HG03354 (cell line): ENCODE data around the gene INPP5A.

Experiments used
- ATAC-seq: cut with Tn5 transposase; IDR thresholded peaks from one replicate; pipeline ENCODE4 v1.9.1; 2021; ENCODE audit warnings: mild to moderate bottlenecking; ENCODE audit not compliant: unreplicated experiment, poor library complexity, severe bottlenecking

Gene INPP5A

GRCh38 chr10:132648851-132649528, 111.4 kb downstream of the INPP5A start:
- ATAC-seq: no peak

DNA sequence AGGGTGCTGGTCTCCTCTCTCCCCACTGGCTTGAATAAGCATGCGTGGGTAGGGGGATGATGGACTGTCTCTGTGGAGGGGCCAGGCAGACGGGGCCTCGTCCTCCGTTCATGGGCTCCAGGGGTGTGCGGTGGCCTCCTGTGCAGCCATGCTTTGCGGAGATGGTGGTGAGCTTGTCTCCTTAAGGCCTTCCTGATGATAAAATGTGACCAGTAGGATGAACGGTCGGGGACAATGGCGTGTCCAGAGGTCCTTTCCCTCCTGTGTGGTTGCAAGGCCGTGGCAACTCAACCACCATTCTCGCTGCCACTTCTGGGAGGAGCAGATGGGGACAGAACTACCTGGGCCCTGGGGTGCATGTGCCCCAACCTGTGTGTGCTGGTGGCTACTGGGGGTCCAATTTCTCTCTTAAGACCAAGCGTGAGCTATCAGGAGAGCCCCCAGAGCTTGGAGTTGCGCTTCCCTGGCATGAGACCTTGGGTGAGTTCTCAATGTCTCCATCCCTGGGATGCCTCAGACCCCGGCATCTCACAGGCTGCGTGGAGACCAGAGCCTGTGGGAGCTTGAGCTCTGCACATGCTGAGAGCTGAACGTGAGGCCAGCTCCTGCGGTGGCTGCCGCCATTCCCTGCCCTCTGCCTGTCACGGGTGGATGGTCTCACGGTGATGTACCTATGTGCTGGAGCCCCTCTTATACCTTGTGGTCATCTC, 112.2 kb downstream of the INPP5A start:
- ATAC-seq: no peak

- no peak for ATAC-seq
Observed at GRCh38 chr10:132650611-132651250, 113.1 kb downstream of the INPP5A start.

DNA sequence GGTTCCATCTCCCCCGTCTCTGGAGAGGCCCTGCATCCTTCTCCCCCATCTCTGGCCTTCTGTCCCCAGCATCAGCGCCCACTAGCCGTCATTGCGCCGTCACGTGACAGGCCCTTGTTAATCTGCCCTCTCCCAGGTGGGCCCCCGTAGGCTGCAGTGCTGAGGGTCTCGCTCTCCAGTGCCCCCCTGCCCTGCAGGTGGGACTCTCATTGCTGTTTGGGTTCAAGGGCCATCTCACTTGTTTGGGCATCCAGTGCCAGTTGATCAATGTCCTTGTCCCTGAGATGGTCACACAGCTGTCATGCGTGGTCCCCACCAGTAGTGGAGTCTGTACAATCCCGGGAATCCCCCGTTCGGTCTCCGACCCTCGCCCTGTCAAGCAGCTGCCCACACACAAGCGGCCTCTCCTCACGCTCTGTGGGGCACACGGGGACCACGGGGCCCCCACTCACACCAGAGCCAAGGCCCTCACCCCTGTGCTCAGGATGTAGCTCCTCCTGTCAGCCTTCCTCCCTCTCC, 114.0 kb downstream of the INPP5A start:
- no peak for ATAC-seq

- ATAC-seq: no peak
Observed at GRCh38 chr10:132652446-132652845, 114.9 kb downstream of the INPP5A start.

- no peak for ATAC-seq
Observed at GRCh38 chr10:132652936-132653590, 115.5 kb downstream of the INPP5A start.

DNA sequence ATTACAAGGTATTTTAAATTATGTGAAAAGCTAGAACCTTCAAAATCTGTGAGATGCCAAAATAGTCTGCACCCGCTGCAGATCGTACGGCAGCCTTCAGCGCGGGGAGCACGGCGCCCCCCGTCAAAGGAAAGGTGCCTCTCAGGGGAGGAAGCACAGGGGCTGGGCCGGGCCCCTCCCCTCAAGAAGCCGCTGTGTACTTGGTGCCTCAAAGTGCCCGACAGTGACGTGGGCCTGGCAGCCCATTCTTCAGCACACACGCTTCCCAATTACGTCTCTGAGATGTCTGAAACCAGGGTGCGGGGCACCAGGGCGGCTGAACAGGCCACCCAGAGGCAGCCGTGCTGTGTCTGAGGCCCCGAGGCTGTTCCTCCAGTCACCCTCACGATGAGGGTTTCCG, 116.1 kb downstream of the INPP5A start:
- no peak for ATAC-seq

GRCh38 chr10:132654121-132654571, 116.6 kb downstream of the INPP5A start:
- ATAC-seq: no peak

GRCh38 chr10:132654708-132655661, 117.4 kb downstream of the INPP5A start:
- ATAC-seq: no peak

GRCh38 chr10:132655735-132656134, 118.1 kb downstream of the INPP5A start:
- ATAC-seq: no peak

- no peak for ATAC-seq
Observed at GRCh38 chr10:132656283-132657126, 118.9 kb downstream of the INPP5A start.

GRCh38 chr10:132657127-132657706, 119.6 kb downstream of the INPP5A start:
- no peak for ATAC-seq

DNA sequence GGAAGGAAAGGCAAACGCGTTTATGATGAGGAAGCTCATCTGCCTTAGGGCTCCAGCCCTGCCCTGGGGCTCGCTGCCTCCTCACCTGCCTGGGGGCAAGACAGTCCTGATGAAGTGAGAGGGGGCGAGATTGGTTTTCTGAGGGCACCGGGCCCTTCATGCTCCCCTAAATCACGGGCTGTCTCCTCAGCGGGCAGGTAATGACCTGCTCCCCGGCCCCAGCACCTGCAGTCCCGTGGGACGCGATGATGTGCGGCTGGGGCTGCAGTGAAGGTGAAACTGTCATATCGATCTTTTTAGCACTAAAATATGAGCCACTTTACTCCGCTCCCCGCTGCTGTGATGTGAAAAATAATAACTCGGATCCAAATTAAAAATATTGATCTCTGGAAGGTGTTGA, 120.2 kb downstream of the INPP5A start:
- ATAC-seq: no peak

- ATAC-seq: no peak
Observed at GRCh38 chr10:132658546-132659205, 121.1 kb downstream of the INPP5A start.

DNA sequence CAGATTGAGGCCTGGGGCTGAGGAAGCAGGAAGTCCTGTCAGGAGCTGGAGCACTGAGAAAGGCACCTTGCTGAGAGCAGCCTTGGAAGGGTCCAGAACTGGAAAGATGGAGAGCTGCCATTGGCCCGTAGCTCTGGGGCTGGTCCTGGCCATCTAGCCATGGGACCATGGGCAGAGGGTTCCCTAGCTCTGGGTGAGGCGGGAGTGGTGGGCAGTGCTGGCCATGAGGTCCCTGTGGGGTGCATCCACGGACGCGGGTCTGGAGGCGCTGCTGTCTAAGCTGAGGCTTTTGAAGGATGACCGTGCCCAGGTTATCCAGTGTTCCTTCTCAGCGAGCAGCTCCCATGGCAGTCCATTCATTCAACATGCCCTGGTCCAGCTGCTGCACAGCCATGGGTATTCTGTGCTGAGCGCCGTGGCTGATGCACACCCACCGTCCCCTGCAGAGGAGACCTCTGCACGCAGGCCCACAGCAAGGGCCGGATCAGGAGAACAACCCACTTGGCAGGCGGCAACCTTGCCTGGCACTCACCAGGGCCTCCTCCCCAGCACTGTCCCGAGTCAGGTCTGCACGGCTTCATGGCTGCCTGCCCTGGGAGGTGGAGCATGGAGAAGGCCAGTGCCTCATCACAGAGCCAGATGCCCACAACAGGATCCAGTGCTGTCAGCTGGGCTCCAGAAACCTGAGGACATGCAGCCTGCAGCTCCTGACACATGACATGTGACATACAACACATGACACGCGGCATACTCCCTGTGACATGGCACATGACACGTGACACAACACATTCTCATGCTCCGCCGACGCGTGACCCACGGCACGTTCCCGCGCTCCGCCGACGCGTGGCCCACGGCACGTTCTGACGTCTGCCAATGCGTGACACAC, 121.9 kb downstream of the INPP5A start:
- no peak for ATAC-seq

- no peak for ATAC-seq
Observed at GRCh38 chr10:132660385-132660784, 122.8 kb downstream of the INPP5A start.
